Measurements from ENCODE around the gene TRIM37. TPM values are rescaled to one million over a fixed set of nuclear protein-coding genes. Genes with fewer than 3 reads are reported as not detected.

TRIM37 gene
- total and polyA plus RNA-seq, 2 of the 8 experiments (the other 6 are each of a cell fraction or from before 2014, with no cell fraction given) = 38.2 to 57.0 TPM

DNA sequence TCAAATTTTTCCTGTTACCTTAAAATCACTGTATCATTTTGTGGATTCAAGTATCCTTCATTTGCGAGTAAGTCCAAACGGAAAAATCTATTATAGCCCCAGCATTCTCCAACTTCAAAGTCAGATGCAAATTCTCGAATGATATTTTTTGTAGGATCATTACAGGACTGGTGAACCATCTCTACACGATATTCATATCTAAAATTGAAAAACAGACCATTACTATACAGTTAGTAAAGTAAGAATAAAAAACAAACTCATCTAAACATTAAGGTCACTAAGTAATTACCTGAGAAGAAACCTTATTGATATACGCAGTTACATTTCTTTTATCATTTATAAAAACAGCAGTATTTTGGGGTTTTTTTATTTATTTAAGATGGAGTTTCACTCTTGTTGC, 49.8 kb downstream of the TRIM37 start (continued):
- TF ChIP-seq, protein P1, sequence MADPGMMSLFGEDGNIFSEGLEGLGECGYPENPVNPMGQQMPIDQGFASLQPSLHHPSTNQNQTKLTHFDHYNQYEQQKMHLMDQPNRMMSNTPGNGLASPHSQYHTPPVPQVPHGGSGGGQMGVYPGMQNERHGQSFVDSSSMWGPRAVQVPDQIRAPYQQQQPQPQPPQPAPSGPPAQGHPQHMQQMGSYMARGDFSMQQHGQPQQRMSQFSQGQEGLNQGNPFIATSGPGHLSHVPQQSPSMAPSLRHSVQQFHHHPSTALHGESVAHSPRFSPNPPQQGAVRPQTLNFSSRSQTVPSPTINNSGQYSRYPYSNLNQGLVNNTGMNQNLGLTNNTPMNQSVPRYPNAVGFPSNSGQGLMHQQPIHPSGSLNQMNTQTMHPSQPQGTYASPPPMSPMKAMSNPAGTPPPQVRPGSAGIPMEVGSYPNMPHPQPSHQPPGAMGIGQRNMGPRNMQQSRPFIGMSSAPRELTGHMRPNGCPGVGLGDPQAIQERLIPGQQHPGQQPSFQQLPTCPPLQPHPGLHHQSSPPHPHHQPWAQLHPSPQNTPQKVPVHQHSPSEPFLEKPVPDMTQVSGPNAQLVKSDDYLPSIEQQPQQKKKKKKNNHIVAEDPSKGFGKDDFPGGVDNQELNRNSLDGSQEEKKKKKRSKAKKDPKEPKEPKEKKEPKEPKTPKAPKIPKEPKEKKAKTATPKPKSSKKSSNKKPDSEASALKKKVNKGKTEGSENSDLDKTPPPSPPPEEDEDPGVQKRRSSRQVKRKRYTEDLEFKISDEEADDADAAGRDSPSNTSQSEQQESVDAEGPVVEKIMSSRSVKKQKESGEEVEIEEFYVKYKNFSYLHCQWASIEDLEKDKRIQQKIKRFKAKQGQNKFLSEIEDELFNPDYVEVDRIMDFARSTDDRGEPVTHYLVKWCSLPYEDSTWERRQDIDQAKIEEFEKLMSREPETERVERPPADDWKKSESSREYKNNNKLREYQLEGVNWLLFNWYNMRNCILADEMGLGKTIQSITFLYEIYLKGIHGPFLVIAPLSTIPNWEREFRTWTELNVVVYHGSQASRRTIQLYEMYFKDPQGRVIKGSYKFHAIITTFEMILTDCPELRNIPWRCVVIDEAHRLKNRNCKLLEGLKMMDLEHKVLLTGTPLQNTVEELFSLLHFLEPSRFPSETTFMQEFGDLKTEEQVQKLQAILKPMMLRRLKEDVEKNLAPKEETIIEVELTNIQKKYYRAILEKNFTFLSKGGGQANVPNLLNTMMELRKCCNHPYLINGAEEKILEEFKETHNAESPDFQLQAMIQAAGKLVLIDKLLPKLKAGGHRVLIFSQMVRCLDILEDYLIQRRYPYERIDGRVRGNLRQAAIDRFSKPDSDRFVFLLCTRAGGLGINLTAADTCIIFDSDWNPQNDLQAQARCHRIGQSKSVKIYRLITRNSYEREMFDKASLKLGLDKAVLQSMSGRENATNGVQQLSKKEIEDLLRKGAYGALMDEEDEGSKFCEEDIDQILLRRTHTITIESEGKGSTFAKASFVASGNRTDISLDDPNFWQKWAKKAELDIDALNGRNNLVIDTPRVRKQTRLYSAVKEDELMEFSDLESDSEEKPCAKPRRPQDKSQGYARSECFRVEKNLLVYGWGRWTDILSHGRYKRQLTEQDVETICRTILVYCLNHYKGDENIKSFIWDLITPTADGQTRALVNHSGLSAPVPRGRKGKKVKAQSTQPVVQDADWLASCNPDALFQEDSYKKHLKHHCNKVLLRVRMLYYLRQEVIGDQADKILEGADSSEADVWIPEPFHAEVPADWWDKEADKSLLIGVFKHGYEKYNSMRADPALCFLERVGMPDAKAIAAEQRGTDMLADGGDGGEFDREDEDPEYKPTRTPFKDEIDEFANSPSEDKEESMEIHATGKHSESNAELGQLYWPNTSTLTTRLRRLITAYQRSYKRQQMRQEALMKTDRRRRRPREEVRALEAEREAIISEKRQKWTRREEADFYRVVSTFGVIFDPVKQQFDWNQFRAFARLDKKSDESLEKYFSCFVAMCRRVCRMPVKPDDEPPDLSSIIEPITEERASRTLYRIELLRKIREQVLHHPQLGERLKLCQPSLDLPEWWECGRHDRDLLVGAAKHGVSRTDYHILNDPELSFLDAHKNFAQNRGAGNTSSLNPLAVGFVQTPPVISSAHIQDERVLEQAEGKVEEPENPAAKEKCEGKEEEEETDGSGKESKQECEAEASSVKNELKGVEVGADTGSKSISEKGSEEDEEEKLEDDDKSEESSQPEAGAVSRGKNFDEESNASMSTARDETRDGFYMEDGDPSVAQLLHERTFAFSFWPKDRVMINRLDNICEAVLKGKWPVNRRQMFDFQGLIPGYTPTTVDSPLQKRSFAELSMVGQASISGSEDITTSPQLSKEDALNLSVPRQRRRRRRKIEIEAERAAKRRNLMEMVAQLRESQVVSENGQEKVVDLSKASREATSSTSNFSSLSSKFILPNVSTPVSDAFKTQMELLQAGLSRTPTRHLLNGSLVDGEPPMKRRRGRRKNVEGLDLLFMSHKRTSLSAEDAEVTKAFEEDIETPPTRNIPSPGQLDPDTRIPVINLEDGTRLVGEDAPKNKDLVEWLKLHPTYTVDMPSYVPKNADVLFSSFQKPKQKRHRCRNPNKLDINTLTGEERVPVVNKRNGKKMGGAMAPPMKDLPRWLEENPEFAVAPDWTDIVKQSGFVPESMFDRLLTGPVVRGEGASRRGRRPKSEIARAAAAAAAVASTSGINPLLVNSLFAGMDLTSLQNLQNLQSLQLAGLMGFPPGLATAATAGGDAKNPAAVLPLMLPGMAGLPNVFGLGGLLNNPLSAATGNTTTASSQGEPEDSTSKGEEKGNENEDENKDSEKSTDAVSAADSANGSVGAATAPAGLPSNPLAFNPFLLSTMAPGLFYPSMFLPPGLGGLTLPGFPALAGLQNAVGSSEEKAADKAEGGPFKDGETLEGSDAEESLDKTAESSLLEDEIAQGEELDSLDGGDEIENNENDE (IDR thresholded peaks at IDR 0.05; ENCODE audit: insufficient replicate concordance, low read length) = no peak
- no peak for TF ChIP-seq CBX5 (IDR thresholded peaks at IDR 0.05; ENCODE audit: low read depth, low read length)
- no peak for TF ChIP-seq TAF7 (optimal IDR thresholded peaks at IDR 0.05; ENCODE audit: borderline replicate concordance, low read depth, low read length)
- TF ChIP-seq SIN3A (conservative IDR thresholded peaks at IDR 0.05 in 1 of 2, IDR thresholded peaks at IDR 0.05 in 1 of 2; ENCODE audit: low read depth in 1 of 2, low read length in 2 of 2) = no peak
- no peak for TF ChIP-seq CREB1 (IDR thresholded peaks at IDR 0.05)
- TF ChIP-seq JUN (IDR thresholded peaks at IDR 0.05; ENCODE audit: low read depth, low read length) = no peak
- no peak for TF ChIP-seq ATF2 (IDR thresholded peaks at IDR 0.05; ENCODE audit: low read length)
- TF ChIP-seq CHD1 (IDR thresholded peaks at IDR 0.05; ENCODE audit: low read depth, low read length) = no peak

Measured in H1 (cell line).